ENCODE data around the gene PCK1.

PCK1 gene

GRCh38 chr20:57589728-57590484, 29.0 kb downstream of the PCK1 start:
- DNase-seq (ENCODE audit: low read depth in 2 of 2): no peak

DNA sequence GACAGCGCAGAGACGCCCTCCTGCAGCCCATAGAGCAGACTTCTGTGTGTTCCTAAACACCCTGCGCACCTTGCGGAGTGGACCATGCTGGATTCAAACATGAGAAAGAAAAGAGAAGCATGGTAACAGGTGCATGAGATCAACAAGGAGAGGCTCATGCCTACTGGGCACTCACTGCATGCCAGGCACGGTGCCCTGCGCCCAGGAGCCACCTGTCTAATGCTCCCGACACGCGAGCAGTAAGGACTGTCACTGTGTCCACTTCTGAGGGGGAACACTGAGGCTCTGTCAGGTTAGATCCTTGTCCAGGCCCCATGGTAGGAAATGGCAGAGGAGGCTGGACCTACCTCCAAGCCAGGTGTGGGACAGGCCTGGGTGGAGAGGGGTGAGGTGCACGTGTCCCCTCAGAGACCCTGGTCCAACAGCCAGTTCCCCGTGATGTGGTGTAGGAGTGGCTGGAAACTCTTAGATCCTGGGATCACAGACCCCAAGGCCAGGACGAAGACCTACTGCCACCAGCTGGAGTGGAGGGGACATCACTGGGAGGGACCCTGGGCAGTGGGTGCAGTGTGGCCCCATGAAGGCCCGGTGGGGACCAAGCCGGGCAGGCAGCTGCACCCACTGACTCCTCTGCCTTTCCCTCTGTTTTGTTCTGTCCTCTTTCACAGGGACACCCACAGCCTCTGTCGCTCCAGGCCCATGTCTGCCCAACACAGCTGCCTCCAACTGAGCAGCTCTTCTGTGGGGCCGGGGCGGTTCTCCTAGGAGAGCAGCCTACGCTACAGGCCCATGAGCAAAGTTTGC, 29.8 kb downstream of the PCK1 start:
- no peak for DNase-seq (ENCODE audit: low read depth in 2 of 2)

GRCh38 chr20:57591289-57592229, 30.6 kb downstream of the PCK1 start:
- no peak for DNase-seq (ENCODE audit: low read depth in 2 of 2)

DNA sequence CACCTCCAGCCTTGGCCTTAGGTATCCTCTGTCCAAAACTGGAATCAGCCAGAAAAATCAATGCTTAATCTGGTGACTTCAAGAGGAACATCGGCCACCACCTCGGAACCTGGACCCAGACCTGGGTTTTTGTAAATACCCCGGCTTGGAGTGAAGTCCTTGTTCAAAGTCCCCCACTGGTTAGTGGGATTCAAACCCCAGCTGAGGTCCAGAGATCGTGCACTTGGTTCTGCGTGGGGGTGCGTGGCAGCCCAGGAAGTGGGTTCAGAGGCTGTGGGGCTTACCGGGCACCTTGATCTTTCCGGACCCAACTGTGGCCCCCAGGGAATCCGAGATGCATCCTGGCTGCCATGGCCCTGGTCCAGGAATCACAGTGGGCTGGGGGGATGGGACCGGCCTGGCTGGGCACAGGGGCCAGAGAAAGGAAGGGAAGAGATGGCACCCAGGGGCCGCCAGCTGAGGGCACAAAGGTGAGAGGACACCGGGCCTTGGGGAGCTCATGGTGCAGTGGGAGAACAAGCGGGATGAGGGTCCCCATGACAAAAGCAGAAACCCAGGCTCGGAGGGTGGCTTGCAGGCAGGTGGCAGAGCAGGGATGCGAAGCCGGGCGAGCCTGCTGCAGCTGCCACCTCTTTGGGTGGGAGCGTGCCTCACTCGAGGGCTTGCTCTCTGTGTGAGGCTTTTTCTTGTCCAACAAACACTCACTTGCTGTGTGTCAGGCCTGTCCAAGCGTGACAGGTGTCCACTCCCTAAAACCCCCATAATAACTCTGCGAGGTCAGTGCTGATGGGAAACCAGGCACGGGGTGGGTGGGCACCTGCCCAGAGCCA, 31.6 kb downstream of the PCK1 start:
- DNase-seq (ENCODE audit: low read depth in 2 of 2): no peak

GRCh38 chr20:57593134-57593886, 32.4 kb downstream of the PCK1 start:
- DNase-seq (ENCODE audit: low read depth in 2 of 2): no peak

GRCh38 chr20:57594092-57594951, 33.4 kb downstream of the PCK1 start:
- DNase-seq (ENCODE audit: low read depth in 2 of 2): peak in 1 of 2 donors; percentile 29

GRCh38 chr20:57595041-57596030, 34.4 kb downstream of the PCK1 start:
- DNase-seq (ENCODE audit: low read depth in 2 of 2): no peak

GRCh38 chr20:57596358-57596757, 35.4 kb downstream of the PCK1 start:
- no peak for DNase-seq (ENCODE audit: low read depth in 2 of 2)

GRCh38 chr20:57596998-57597939, 36.4 kb downstream of the PCK1 start:
- DNase-seq (ENCODE audit: low read depth in 2 of 2): peak; percentile 45 to 61

DNA sequence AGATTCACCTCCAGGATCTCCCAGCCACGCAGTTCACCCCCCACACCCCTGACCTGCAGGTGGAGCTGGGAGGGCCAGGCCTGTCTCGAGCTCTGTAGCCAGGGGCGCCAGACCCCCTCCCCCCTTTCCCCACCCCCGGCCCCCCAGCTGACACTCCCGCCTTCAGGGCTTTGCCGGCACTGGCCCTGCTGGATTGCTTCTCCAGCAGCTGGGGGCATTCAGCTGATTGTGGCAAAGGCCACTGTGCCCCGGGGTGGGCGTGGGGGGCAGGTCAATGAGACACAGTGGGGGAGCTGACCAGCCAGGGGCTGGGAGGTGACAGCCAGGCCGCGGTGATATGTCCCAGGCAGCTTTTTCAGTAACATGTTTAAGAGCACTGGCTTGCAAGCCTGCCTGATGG, 37.1 kb downstream of the PCK1 start:
- no peak for DNase-seq (ENCODE audit: low read depth in 2 of 2)

- DNase-seq (ENCODE audit: low read depth in 2 of 2): no peak
Measured at GRCh38 chr20:57598491-57598890, 37.6 kb downstream of the PCK1 start.

GRCh38 chr20:57600320-57601210, 39.7 kb downstream of the PCK1 start:
- no peak for DNase-seq (ENCODE audit: low read depth in 2 of 2)

DNA sequence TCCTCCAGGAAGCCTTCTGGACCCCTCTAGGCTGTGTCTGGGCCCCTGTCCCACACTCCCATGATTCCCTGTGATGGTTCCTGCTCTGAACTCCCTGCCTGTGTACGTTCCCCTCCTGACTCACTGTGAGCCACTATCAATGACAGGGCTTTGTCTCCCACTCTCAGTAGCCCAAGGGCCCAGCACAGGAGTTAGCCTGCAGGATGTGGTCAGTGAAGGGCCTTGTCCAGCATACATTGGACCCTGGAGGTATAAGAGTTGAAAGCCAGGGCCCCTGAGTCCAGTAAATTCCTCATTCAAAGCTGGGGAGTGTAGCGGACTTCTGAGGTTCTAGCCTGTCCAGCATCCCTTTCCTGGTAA, 40.3 kb downstream of the PCK1 start:
- DNase-seq (ENCODE audit: low read depth in 2 of 2): no peak

DNA sequence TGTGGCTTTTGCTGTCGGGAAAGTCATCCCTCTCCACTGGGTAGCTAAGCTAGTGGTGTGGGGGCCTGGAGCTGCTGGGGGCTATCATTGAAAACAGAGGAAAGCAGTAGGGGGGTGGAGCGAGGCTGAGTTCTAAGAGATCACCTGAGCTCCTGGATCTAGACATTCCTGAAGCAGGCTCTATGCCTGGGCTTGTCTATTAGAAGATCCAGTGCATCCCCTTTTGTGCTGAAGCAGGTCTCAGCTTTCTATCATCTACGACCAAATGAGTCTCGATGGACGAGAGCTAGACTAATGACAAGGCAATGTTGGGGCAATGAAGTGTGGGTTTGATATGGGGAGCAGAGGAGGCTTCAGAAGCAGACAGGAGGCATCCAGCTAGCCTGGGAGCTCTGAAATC, 40.8 kb downstream of the PCK1 start:
- DNase-seq (ENCODE audit: low read depth in 2 of 2): no peak

DNA sequence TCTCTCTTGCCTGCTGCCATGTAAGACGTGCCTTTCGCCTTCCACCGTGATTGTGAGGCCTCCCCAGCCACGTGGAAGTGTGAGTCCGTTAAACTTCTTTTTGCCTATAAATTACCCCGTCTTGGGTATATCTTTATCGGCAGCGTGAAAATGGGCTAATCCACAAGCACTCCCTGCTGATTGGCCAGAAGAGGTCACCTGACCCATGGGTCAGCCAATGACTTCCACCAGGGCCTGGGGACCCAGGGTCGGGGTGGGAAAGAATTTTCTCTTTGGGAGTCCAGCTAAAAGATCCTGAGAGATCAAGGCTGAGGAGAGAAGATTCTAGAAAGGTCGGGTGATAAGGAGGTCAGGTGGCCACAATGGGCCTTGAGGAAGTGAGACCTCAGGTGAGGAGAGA, 42.2 kb downstream of the PCK1 start:
- no peak for DNase-seq (ENCODE audit: low read depth in 2 of 2)

DNA sequence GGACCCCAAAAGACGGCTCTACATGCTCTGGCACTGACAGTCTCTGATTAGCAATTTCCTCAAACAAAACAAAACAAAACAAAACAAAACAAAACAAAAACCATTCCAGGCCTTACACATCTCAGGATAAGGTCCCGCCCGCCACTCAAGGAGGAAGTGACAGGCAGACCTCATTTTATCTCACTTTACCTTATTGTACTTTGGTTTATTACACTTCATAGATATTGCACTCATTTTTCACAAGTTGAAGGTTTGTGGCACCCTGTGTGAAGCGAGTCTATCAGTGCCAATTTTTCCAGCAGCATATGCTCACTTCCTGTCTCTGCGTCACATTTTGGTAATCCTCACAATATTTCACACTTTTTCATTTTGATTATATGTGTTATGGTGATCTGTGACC, 44.1 kb downstream of the PCK1 start:
- no peak for DNase-seq (ENCODE audit: low read depth in 2 of 2)

Measured in stimulated activated CD4-positive, alpha-beta T cell treated with anti-CD3 and anti-CD28 coated beads, Interleukin-1b, Interleukin-23, amount 100 ng/mL, for 1 hour (primary cell).